Mononuclear cell (primary cell): ENCODE data around the gene IRF5. TPM values are rescaled to one million over a fixed set of nuclear protein-coding genes. Genes with fewer than 3 reads are reported as not detected.
A peak's percentile ranks its signal among the peaks of the same experiment; 100 is the strongest.

Experiments used
- H3K27me3 ChIP-seq: 2 replicates; pipeline ENCODE4 v1.6.0; 2011; ENCODE audit warnings: low read length, control low read depth; ENCODE audit not compliant: insufficient read depth
- H3K4me1 ChIP-seq: 2 replicates; pipeline ENCODE4 v1.5.1; 2011; ENCODE audit warnings: mild to moderate bottlenecking, low read length, control low read depth; ENCODE audit not compliant: insufficient read depth
- H3K4me3 ChIP-seq: 2 replicates; pipeline ENCODE4 v1.5.1; 2011; ENCODE audit warnings: mild to moderate bottlenecking, low read length, moderate library complexity
- H3K9me3 ChIP-seq: 2 replicates; pipeline ENCODE4 v1.5.1; 2011; ENCODE audit warnings: low read depth, mild to moderate bottlenecking, control low read depth, low read length
- total RNA-seq: library from RNA; depleted of rRNA; stranded (reverse); fragments of >200 nt; gene quantifications from one replicate; pipeline ENCODE4 v1.2.3, GENCODE V29; 2012

Gene IRF5
- total RNA-seq, 1 donor: 26.7 TPM

GRCh38 chr7:128924707-128925588 lies 12.8 kb upstream of the IRF5 start:
- Histone ChIP-seq H3K4me3 (no peak overlapping the region), H3K4me1 (peaks cover 16% of the 10 kb centered on the region), H3K27me3 (no peaks in the 10 kb centered on the region), H3K9me3 (no peaks in the 10 kb centered on the region)

GRCh38 chr7:128928159-128928813 lies 9.4 kb upstream of the IRF5 start:
- Histone ChIP-seq H3K27me3 (no peaks in the 10 kb centered on the region), H3K4me3 (no peak overlapping the region), H3K9me3 (no peaks in the 10 kb centered on the region), H3K4me1 (peaks cover 28% of the 10 kb centered on the region)

- H3K27me3 ChIP-seq: no peaks in the 10 kb centered on the region
- H3K9me3 ChIP-seq: no peaks in the 10 kb centered on the region
- peaks cover 28% of the 10 kb centered on the region for H3K4me1 ChIP-seq
- no peak overlapping the region for H3K4me3 ChIP-seq
Observed at GRCh38 chr7:128928882-128929788, 8.6 kb upstream of the IRF5 start.

GRCh38 chr7:128931190-128931798 lies 6.4 kb upstream of the IRF5 start:
- H3K27me3 ChIP-seq: no peaks in the 10 kb centered on the region
- H3K4me1 ChIP-seq: peaks cover 39% of the 10 kb centered on the region
- no peaks in the 10 kb centered on the region for H3K9me3 ChIP-seq
- H3K4me3 ChIP-seq: no peak overlapping the region

- H3K4me3 ChIP-seq: no peak overlapping the region
Observed at GRCh38 chr7:128931965-128932861, 5.5 kb upstream of the IRF5 start.

GRCh38 chr7:128932862-128933179 lies 4.9 kb upstream of the IRF5 start:
- peaks cover 53% of the 10 kb centered on the region for H3K4me1 ChIP-seq
- no peaks in the 10 kb centered on the region for H3K27me3 ChIP-seq
- H3K9me3 ChIP-seq: no peaks in the 10 kb centered on the region
- H3K4me3 ChIP-seq: no peak overlapping the region

More at GRCh38 chr7:128931965-128932861, 5.5 kb upstream of the IRF5 start:
- Histone ChIP-seq H3K4me1 (peaks cover 49% of the 10 kb centered on the region), H3K9me3 (no peaks in the 10 kb centered on the region), H3K27me3 (no peaks in the 10 kb centered on the region)

GRCh38 chr7:128933180-128933891 lies 4.4 kb upstream of the IRF5 start:
- Histone ChIP-seq H3K27me3 (no peaks in the 10 kb centered on the region), H3K9me3 (no peaks in the 10 kb centered on the region), H3K4me3 (no peak overlapping the region), H3K4me1 (peaks cover 53% of the 10 kb centered on the region)

GRCh38 chr7:128934361-128935341 lies 3.1 kb upstream of the IRF5 start:
- Histone ChIP-seq H3K27me3 (no peaks in the 10 kb centered on the region), H3K9me3 (no peaks in the 10 kb centered on the region), H3K4me3 (no peak overlapping the region), H3K4me1 (peaks cover 59% of the 10 kb centered on the region)

GRCh38 chr7:128935342-128935730 lies 2.4 kb upstream of the IRF5 start:
- no peaks in the 10 kb centered on the region for H3K9me3 ChIP-seq
- no peak overlapping the region for H3K4me3 ChIP-seq
- no peaks in the 10 kb centered on the region for H3K27me3 ChIP-seq
- H3K4me1 ChIP-seq: peaks cover 66% of the 10 kb centered on the region

- H3K4me3 ChIP-seq: no peak overlapping the region
- H3K9me3 ChIP-seq: no peaks in the 10 kb centered on the region
- H3K4me1 ChIP-seq: peaks cover 81% of the 10 kb centered on the region
- H3K27me3 ChIP-seq: no peaks in the 10 kb centered on the region
Observed at GRCh38 chr7:128936798-128937197, 929 bp upstream of the IRF5 start.

- H3K4me1 ChIP-seq: peaks cover 83% of the 10 kb centered on the region
- H3K9me3 ChIP-seq: no peaks in the 10 kb centered on the region
- no peaks in the 10 kb centered on the region for H3K27me3 ChIP-seq
- H3K4me3 ChIP-seq: peak overlapping the region; percentile 73
Observed at GRCh38 chr7:128937271-128937646, 468 bp upstream of the IRF5 start.

GRCh38 chr7:128938544-128939074 lies 882 bp downstream of the IRF5 start:
- H3K4me3 ChIP-seq: peak overlapping the region; percentile 73

More at GRCh38 chr7:128938544-128939074, 882 bp downstream of the IRF5 start:
- Histone ChIP-seq H3K9me3 (no peaks in the 10 kb centered on the region), H3K27me3 (no peaks in the 10 kb centered on the region), H3K4me1 (peaks cover 79% of the 10 kb centered on the region)
